DOHH2 (cell line): ENCODE results near the gene CDH2.

Experiments
- H3F3A ChIP-seq: fragments of 200-600 bp; sonication (generic), shearing (Covaris generic); 2 replicates; pipeline ENCODE4 v1.6.0; 2016; ENCODE audit warnings: antibody characterized with exemption, mild to moderate bottlenecking; ENCODE audit not compliant: control insufficient read depth, insufficient read depth
- H3K27ac ChIP-seq: fragments of 200-600 bp; sonication (generic); 2 replicates; pipeline ENCODE4 v1.5.1; 2014; ENCODE audit warnings: low read depth, mild to moderate bottlenecking, low read length, moderate library complexity
- H3K27me3 ChIP-seq: fragments of 200-600 bp; sonication (generic); 2 replicates; pipeline ENCODE4 v1.6.1; 2014; ENCODE audit warnings: mild to moderate bottlenecking, low read length, mixed read lengths; ENCODE audit not compliant: control insufficient read depth
- H3K36me3 ChIP-seq: fragments of 200-600 bp; sonication (generic); 2 replicates; pipeline ENCODE4 v1.6.1; 2014; ENCODE audit warnings: mild to moderate bottlenecking, low read length, moderate library complexity, mixed read lengths; ENCODE audit not compliant: control insufficient read depth
- H3K4me1 ChIP-seq: fragments of 200-600 bp; sonication (generic); 2 replicates; pipeline ENCODE4 v1.6.1; 2014; ENCODE audit warnings: mild to moderate bottlenecking, low read length, mixed read lengths; ENCODE audit not compliant: control insufficient read depth
- H3K4me2 ChIP-seq: fragments of 200-600 bp; sonication (generic); 2 replicates; pipeline ENCODE4 v1.6.0; 2014; ENCODE audit warnings: mild to moderate bottlenecking, low read length, moderate library complexity
- H3K4me3 ChIP-seq: fragments of 200-600 bp; sonication (generic); 2 replicates; pipeline ENCODE4 v1.5.1; 2014; ENCODE audit warnings: mild to moderate bottlenecking, low read length, mixed read lengths
- H3K79me2 ChIP-seq: fragments of 200-600 bp; sonication (generic); 2 replicates; pipeline ENCODE4 v1.6.1; 2014; ENCODE audit warnings: mild to moderate bottlenecking, low read length, mixed read lengths; ENCODE audit not compliant: control insufficient read depth
- H3K9me2 ChIP-seq: fragments of 200-600 bp; sonication (generic); replicated peaks from 2 replicates; pipeline ENCODE4 v1.6.1; 2014; ENCODE audit warnings: mild to moderate bottlenecking, low read length, mixed read lengths; ENCODE audit not compliant: control insufficient read depth
- H3K9me3 ChIP-seq: fragments of 200-600 bp; sonication (generic); 2 replicates; pipeline ENCODE4 v1.6.1; 2014; ENCODE audit warnings: antibody characterized with exemption, low read length, mixed read lengths; ENCODE audit not compliant: control insufficient read depth, insufficient read depth
- H4K20me1 ChIP-seq: fragments of 200-600 bp; sonication (generic); 2 replicates; pipeline ENCODE4 v1.6.0; 2014; ENCODE audit warnings: low read depth, mild to moderate bottlenecking, antibody characterized with exemption, low read length, moderate library complexity; ENCODE audit not compliant: control insufficient read depth, insufficient read depth
- CTCF ChIP-seq: fragments of 200-600 bp; sonication (generic); IDR thresholded peaks from one replicate; pipeline ENCODE4 v1.5.1; 2014; ENCODE audit warnings: antibody characterized with exemption, mild to moderate bottlenecking, low read depth, low read length; ENCODE audit not compliant: poor library complexity, severe bottlenecking
- EZH2phosphoT487 ChIP-seq: fragments of 200-600 bp; sonication (generic); IDR thresholded peaks from 2 replicates; pipeline ENCODE4 v1.6.1; 2017; ENCODE audit warnings: borderline replicate concordance, mild to moderate bottlenecking, antibody characterized with exemption, low read length, moderate library complexity, mixed read lengths

CDH2 gene

GRCh38 chr18:28168725-28169124 is 8.2 kb downstream of the CDH2 start:
- H3F3A ChIP-seq, result no peaks in the 10 kb centered on the region
- no peaks in the 10 kb centered on the region for H4K20me1 ChIP-seq
- no peak overlapping the region for H3K27ac ChIP-seq

GRCh38 chr18:28167835-28168349 is 9.0 kb downstream of the CDH2 start:
- no peaks in the 10 kb centered on the region for H3K4me1 ChIP-seq
- H3K27me3 ChIP-seq, result no peaks in the 10 kb centered on the region
- H3K79me2 ChIP-seq, result no peaks in the 10 kb centered on the region
- no peaks in the 10 kb centered on the region for H3K9me2 ChIP-seq
- H3F3A ChIP-seq, result no peaks in the 10 kb centered on the region
- no peak overlapping the region for H3K27ac ChIP-seq
- TF ChIP-seq EZH2phosphoT487 (no peak), CTCF (no peak)
- H3K4me3 ChIP-seq, result no peak overlapping the region
- no peak overlapping the region for H3K4me2 ChIP-seq
- no peaks in the 10 kb centered on the region for H4K20me1 ChIP-seq
- H3K36me3 ChIP-seq, result no peaks in the 10 kb centered on the region
- no peaks in the 10 kb centered on the region for H3K9me3 ChIP-seq

More at GRCh38 chr18:28168725-28169124, 8.2 kb downstream of the CDH2 start:
- Histone ChIP-seq H3K9me2 (no peaks in the 10 kb centered on the region), H3K9me3 (no peaks in the 10 kb centered on the region), H3K4me3 (no peak overlapping the region), H3K4me1 (no peaks in the 10 kb centered on the region), H3K36me3 (no peaks in the 10 kb centered on the region), H3K27me3 (no peaks in the 10 kb centered on the region), H3K79me2 (no peaks in the 10 kb centered on the region), H3K4me2 (no peak overlapping the region)
- no peak for TF ChIP-seq CTCF
- TF ChIP-seq EZH2phosphoT487, result no peak

- Histone ChIP-seq H3K4me2 (no peak overlapping the region), H3K4me3 (no peak overlapping the region), H3K79me2 (no peaks in the 10 kb centered on the region), H3K9me3 (0 out of 2 replicates have a peak, but pooled peaks cover 3% of the 10 kb centered on the region), H3F3A (no peaks in the 10 kb centered on the region), H3K4me1 (no peaks in the 10 kb centered on the region), H4K20me1 (no peaks in the 10 kb centered on the region), H3K9me2 (no peaks in the 10 kb centered on the region), H3K27me3 (no peaks in the 10 kb centered on the region), H3K36me3 (no peaks in the 10 kb centered on the region), H3K27ac (no peak overlapping the region)
- TF ChIP-seq EZH2phosphoT487 (no peak), CTCF (no peak)
These were observed 12.0 kb downstream of the CDH2 start for GRCh38 chr18:28164771-28165483.
